H9 (cell line): ENCODE data around the gene ZNF766. TPM values are rescaled to one million over a fixed set of nuclear protein-coding genes. Genes with fewer than 3 reads are reported as not detected.

ENCODE experiments used
- DNase-seq: peaks from one replicate; pipeline ENCODE4 v3.0.0-alpha.2; 2017
- H2AFZ ChIP-seq: one replicate; pipeline ENCODE4 v1.6.1; 2013; ENCODE audit warnings: mild to moderate bottlenecking, low read length, control low read depth, moderate library complexity
- H2AK5ac ChIP-seq: 2 replicates; pipeline ENCODE4 v1.6.1; 2013; ENCODE audit warnings: low read length, control low read depth, mixed read lengths; ENCODE audit not compliant: insufficient read length
- H2BK120ac ChIP-seq: one replicate; pipeline ENCODE4 v1.6.1; 2013; ENCODE audit warnings: low read depth, mild to moderate bottlenecking, low read length, control low read depth, inconsistent platforms; ENCODE audit not compliant: poor library complexity, severe bottlenecking
- H2BK12ac ChIP-seq: 2 replicates; pipeline ENCODE4 v1.6.1; 2013; ENCODE audit warnings: low read length, control low read depth, mixed read lengths, low read depth; ENCODE audit not compliant: insufficient read length
- H2BK15ac ChIP-seq: 2 replicates; pipeline ENCODE4 v1.6.1; 2013; ENCODE audit warnings: low read depth, low read length, control low read depth
- H2BK20ac ChIP-seq: one replicate; pipeline ENCODE4 v1.6.1; 2013; ENCODE audit warnings: low read depth, mild to moderate bottlenecking, low read length, control low read depth, inconsistent platforms; ENCODE audit not compliant: poor library complexity, severe bottlenecking
- H2BK5ac ChIP-seq: 2 replicates; pipeline ENCODE4 v1.6.1; 2013; ENCODE audit warnings: low read length, control low read depth, mixed read lengths; ENCODE audit not compliant: insufficient read length
- H3K14ac ChIP-seq: 2 replicates; pipeline ENCODE4 v1.6.1; 2013; ENCODE audit warnings: low read length, control low read depth; ENCODE audit not compliant: insufficient read depth
- H3K18ac ChIP-seq: 2 replicates; pipeline ENCODE4 v1.6.1; 2013; ENCODE audit warnings: low read depth, mild to moderate bottlenecking, mixed read lengths, low read length, control low read depth; ENCODE audit not compliant: insufficient read length
- H3K23ac ChIP-seq: 2 replicates; pipeline ENCODE4 v1.6.1; 2013; ENCODE audit warnings: low read length, control low read depth, mixed read lengths, low read depth; ENCODE audit not compliant: insufficient read length
- H3K23me2 ChIP-seq: 2 replicates; pipeline ENCODE4 v1.6.1; 2013; ENCODE audit warnings: low read depth, mild to moderate bottlenecking, mixed read lengths, low read length, control low read depth; ENCODE audit not compliant: insufficient read length, poor library complexity, severe bottlenecking
- H3K27ac ChIP-seq: 2 replicates; pipeline ENCODE4 v1.5.1; 2013; ENCODE audit warnings: low read length, control low read depth, mixed read lengths, low read depth; ENCODE audit not compliant: insufficient read length
- H3K27me3 ChIP-seq: 2 replicates; pipeline ENCODE4 v1.6.1; 2013; ENCODE audit warnings: low read length, control low read depth, inconsistent platforms; ENCODE audit not compliant: insufficient read depth
- H3K4ac ChIP-seq: 2 replicates; pipeline ENCODE4 v1.6.1; 2013; ENCODE audit warnings: low read depth, mild to moderate bottlenecking, control low read depth, inconsistent platforms, low read length, moderate library complexity
- H3K4me1 ChIP-seq: 2 replicates; pipeline ENCODE4 v1.6.1; 2013; ENCODE audit warnings: low read length, control low read depth, inconsistent platforms; ENCODE audit not compliant: insufficient read depth
- H3K4me2 ChIP-seq: 2 replicates; pipeline ENCODE4 v1.6.1; 2013; ENCODE audit warnings: low read length, control low read depth, mixed read lengths; ENCODE audit not compliant: insufficient read length, insufficient read depth
- H3K56ac ChIP-seq: 2 replicates; pipeline ENCODE4 v1.6.1; 2013; ENCODE audit warnings: low read depth, mild to moderate bottlenecking, mixed read lengths, low read length, control low read depth; ENCODE audit not compliant: insufficient read length
- H3K79me1 ChIP-seq: 2 replicates; pipeline ENCODE4 v1.6.1; 2013; ENCODE audit warnings: low read depth, mild to moderate bottlenecking, moderate library complexity, low read length, control low read depth, inconsistent platforms; ENCODE audit not compliant: insufficient read depth, poor library complexity, severe bottlenecking
- H3K79me2 ChIP-seq: 2 replicates; pipeline ENCODE4 v1.6.1; 2013; ENCODE audit warnings: low read length, control low read depth, inconsistent platforms; ENCODE audit not compliant: insufficient read depth
- H3K9ac ChIP-seq: 2 replicates; pipeline ENCODE4 v1.6.1; 2013; ENCODE audit warnings: low read length, control low read depth, mixed read lengths; ENCODE audit not compliant: insufficient read length; ENCODE audit errors: extremely low read depth
- H3K9me3 ChIP-seq: one replicate; pipeline ENCODE4 v1.6.1; 2013; ENCODE audit warnings: low read depth, low read length, inconsistent platforms; ENCODE audit not compliant: control insufficient read depth
- H3T11ph ChIP-seq: one replicate; pipeline ENCODE4 v1.6.1; 2013; ENCODE audit warnings: mild to moderate bottlenecking, low read length, control low read depth, inconsistent platforms
- H4K20me1 ChIP-seq: one replicate; pipeline ENCODE4 v1.6.1; 2013; ENCODE audit not compliant: control insufficient read depth, insufficient read length, insufficient read depth
- H4K5ac ChIP-seq: 2 replicates; pipeline ENCODE4 v1.6.1; 2013; ENCODE audit warnings: low read depth, mild to moderate bottlenecking, mixed read lengths, low read length, control low read depth; ENCODE audit not compliant: insufficient read length
- H4K8ac ChIP-seq: replicated peaks from 2 replicates; pipeline ENCODE4 v1.6.1; 2013; ENCODE audit warnings: low read length, control low read depth, mixed read lengths, low read depth; ENCODE audit not compliant: insufficient read length
- H4K91ac ChIP-seq: 2 replicates; pipeline ENCODE4 v1.6.1; 2013; ENCODE audit warnings: low read depth, mild to moderate bottlenecking, moderate library complexity, mixed read lengths, low read length, control low read depth; ENCODE audit not compliant: insufficient read length
- H3K27ac Mint-ChIP-seq, 3 experiments: 2 replicates in 2 of 3; 3 replicates in 1 of 3; pipeline ENCODE4 v1.8.0; 2020 to 2021; ENCODE audit warnings: mixed read lengths in 3 of 3, mild to moderate bottlenecking in 1 of 3, moderate library complexity in 1 of 3
- H3K27me3 Mint-ChIP-seq: 2 replicates; pipeline ENCODE4 v1.8.0; 2021; ENCODE audit warnings: low read depth, mild to moderate bottlenecking, moderate library complexity, mixed read lengths
- H3K36me3 Mint-ChIP-seq, 3 experiments: 2 replicates in 2 of 3; 3 replicates in 1 of 3; pipeline ENCODE4 v1.8.0; 2020 to 2021; ENCODE audit warnings: low read depth in 3 of 3, mixed read lengths in 3 of 3; ENCODE audit not compliant: insufficient read depth in 1 of 3
- H3K4me1 Mint-ChIP-seq, 2 experiments: 2 replicates each; pipeline ENCODE4 v1.8.0; 2020; ENCODE audit warnings: mixed read lengths in 2 of 2
- H3K4me3 Mint-ChIP-seq, 2 experiments: 2 replicates in 1 of 2; 3 replicates in 1 of 2; pipeline ENCODE4 v1.8.0; 2020 to 2021; ENCODE audit warnings: mild to moderate bottlenecking in 2 of 2, mixed read lengths in 2 of 2, moderate library complexity in 1 of 2
- H3K9me3 Mint-ChIP-seq, 2 experiments: 2 replicates in 1 of 2; 3 replicates in 1 of 2; pipeline ENCODE4 v1.8.0; 2020; ENCODE audit warnings: mild to moderate bottlenecking in 2 of 2, mixed read lengths in 2 of 2, moderate library complexity in 1 of 2
- CTCF ChIP-seq: fragments of 200-600 bp; sonication (generic); conservative IDR thresholded peaks from 3 replicates; pipeline ENCODE4 v1.8.0; 2021; ENCODE audit warnings: antibody characterized with exemption, mild to moderate bottlenecking
- WGBS: extraction: QIAGEN DNeasy Blood & Tissue Kit; methylation state at CpG from one replicate; pipeline ENCODE4 v1.1.7; 2013; ENCODE audit warnings: missing lambda C conversion rate, low lambda C conversion rate, mixed read lengths; ENCODE audit not compliant: insufficient read length; ENCODE audit errors: extremely low coverage; 5-methylcytosine and 5-hydroxymethylcytosine counted together
- total RNA-seq: library from RNA; stranded (reverse); gene quantifications from 2 replicates; pipeline ENCODE4 v1.2.1, GENCODE V29; 2021

ZNF766 gene
- total RNA-seq, 1 experiment from 2014 or later: 33.6 TPM

- H3K56ac ChIP-seq: no peak overlapping the region
- peaks cover 62% of the 10 kb centered on the region for H3K79me2 ChIP-seq
- no peak overlapping the region for H3K18ac ChIP-seq
- H3K14ac ChIP-seq: no peak overlapping the region
- H4K8ac ChIP-seq: no peak overlapping the region
- H3K27me3 ChIP-seq: no peaks in the 10 kb centered on the region
- Mint-ChIP-seq H3K27ac (0 out of 7 replicates have a peak overlapping the region, but pooled peaks of 1 of the 3 experiments have one; percentile 36), H3K36me3 (peaks cover 56 to 69% (median 62%) of the 10 kb centered on the region in 3 experiments), H3K27me3 (no peaks in the 10 kb centered on the region), H3K9me3 (peaks cover 7 to 22% of the 10 kb centered on the region in 2 experiments), H3K4me3 (peak overlapping the region in 1 of 2 experiments; percentile 7; a peak in 1 of 5 replicates), H3K4me1 (peaks cover 36 to 47% of the 10 kb centered on the region in 2 experiments)
- H2AFZ ChIP-seq: no peak overlapping the region
- H3K4me1 ChIP-seq: no peaks in the 10 kb centered on the region
- no peak overlapping the region for H3K4me2 ChIP-seq
- no peak for DNase-seq
- H3K23ac ChIP-seq: no peak overlapping the region
- H2BK12ac ChIP-seq: no peak overlapping the region
- H2BK15ac ChIP-seq: no peak overlapping the region
- peaks cover 6% of the 10 kb centered on the region for H3K23me2 ChIP-seq
- H3K4ac ChIP-seq: no peak overlapping the region
- TF ChIP-seq CTCF: no peak
- no CpG with 5 or more reads among the region's 5 CpGs for WGBS
- H4K5ac ChIP-seq: no peak overlapping the region
- peaks cover 26% of the 10 kb centered on the region for H3K79me1 ChIP-seq
- H2AK5ac ChIP-seq: no peak overlapping the region
- no peaks in the 10 kb centered on the region for H4K20me1 ChIP-seq
- H2BK20ac ChIP-seq: no peak overlapping the region
- no peak overlapping the region for H3K27ac ChIP-seq
- H3K9ac ChIP-seq: no peak overlapping the region
- no peak overlapping the region for H2BK120ac ChIP-seq
- no peak overlapping the region for H4K91ac ChIP-seq
- H3T11ph ChIP-seq: no peak overlapping the region
- H2BK5ac ChIP-seq: no peak overlapping the region
- no peaks in the 10 kb centered on the region for H3K9me3 ChIP-seq
These were observed 4.8 kb downstream of the ZNF766 start for GRCh38 chr19:52274191-52274590.
